ENCODE data around the gene PAM. TPM values are rescaled to one million over a fixed set of nuclear protein-coding genes. Genes with fewer than 3 reads are reported as not detected.

The PAM gene
- total and polyA plus RNA-seq, 2 of the 13 experiments (the other 11 are each of a cell fraction or from before 2014, with no cell fraction given) = 20.2 to 79.1 TPM

DNA sequence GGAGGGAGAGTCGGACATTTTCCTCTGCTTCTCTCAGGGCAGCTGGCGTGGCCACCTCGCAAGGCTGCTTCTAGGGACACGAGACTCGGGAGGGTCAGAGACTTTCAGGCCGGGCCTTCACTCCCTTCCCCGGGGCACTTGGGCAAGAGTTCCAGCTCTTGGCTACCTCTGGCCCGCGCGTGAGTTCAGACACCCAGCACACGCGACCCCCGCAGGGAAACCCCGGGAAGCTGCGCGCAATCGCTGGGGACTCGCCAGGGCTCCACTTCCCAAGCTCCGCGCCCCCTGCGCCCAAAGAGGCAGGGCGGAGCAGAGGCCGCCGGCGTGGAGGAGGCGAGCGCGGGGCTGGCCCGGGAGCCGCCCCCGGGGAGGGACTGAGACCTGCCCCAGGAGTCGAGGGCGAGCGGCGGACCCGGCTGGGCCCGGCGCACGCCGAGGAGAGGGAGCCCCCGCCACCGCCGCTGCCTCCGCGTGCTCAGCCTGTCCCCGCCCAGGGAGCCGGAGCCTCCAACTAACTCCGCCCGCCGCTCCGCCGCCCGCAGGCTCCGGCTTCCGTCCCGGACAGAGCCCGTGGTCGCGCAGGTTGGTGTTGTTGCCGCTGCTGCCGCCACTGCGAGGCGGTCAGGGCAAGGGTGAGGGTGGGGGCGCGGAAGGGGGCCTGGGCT is at the start of gene PAM (continued):
- TF ChIP-seq, protein P1, sequence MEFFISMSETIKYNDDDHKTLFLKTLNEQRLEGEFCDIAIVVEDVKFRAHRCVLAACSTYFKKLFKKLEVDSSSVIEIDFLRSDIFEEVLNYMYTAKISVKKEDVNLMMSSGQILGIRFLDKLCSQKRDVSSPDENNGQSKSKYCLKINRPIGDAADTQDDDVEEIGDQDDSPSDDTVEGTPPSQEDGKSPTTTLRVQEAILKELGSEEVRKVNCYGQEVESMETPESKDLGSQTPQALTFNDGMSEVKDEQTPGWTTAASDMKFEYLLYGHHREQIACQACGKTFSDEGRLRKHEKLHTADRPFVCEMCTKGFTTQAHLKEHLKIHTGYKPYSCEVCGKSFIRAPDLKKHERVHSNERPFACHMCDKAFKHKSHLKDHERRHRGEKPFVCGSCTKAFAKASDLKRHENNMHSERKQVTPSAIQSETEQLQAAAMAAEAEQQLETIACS (CRISPR knock-in tag; IDR thresholded peaks at IDR 0.05) = no peak
- TF ChIP-seq NFKBIZ (CRISPR knock-in tag; IDR thresholded peaks at IDR 0.05) (no peak), SYNCRIP (IDR thresholded peaks at IDR 0.05; ENCODE audit: insufficient read depth, low read depth, low read length) (no peak), EEA1 (CRISPR knock-in tag; IDR thresholded peaks at IDR 0.05; ENCODE audit: borderline replicate concordance) (peak; percentile 62; the same call in 1 of the 2 replicates), BCL6 (CRISPR knock-in tag; IDR thresholded peaks at IDR 0.05) (no peak), ZNF550 (CRISPR knock-in tag; IDR thresholded peaks at IDR 0.05; ENCODE audit: borderline replicate concordance) (no peak), MXI1 (IDR thresholded peaks at IDR 0.05; ENCODE audit: borderline replicate concordance, low read depth, low read length) (no peak), FOXK1 (CRISPR knock-in tag; IDR thresholded peaks at IDR 0.05; ENCODE audit: borderline replicate concordance, low read depth) (no peak), ZNF883 (CRISPR knock-in tag; IDR thresholded peaks at IDR 0.05; ENCODE audit: not compliant biosample characterization) (no peak), PHF8 (CRISPR knock-in tag; IDR thresholded peaks at IDR 0.05) (peak; percentile 44), ZNF616 (CRISPR knock-in tag; IDR thresholded peaks at IDR 0.05; ENCODE audit: low read depth) (no peak)
- TF ChIP-seq, protein P2, sequence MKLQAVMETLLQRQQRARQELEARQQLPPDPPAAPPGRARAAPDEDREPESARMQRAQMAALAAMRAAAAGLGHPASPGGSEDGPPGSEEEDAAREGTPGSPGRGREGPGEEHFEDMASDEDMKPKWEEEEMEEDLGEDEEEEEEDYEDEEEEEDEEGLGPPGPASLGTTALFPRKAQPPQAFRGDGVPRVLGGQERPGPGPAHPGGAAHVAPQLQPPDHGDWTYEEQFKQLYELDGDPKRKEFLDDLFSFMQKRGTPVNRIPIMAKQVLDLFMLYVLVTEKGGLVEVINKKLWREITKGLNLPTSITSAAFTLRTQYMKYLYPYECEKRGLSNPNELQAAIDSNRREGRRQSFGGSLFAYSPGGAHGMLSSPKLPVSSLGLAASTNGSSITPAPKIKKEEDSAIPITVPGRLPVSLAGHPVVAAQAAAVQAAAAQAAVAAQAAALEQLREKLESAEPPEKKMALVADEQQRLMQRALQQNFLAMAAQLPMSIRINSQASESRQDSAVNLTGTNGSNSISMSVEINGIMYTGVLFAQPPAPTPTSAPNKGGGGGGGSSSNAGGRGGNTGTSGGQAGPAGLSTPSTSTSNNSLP (IDR thresholded peaks at IDR 0.05; ENCODE audit: low read depth, low read length) = no peak
- TF ChIP-seq, protein P3, sequence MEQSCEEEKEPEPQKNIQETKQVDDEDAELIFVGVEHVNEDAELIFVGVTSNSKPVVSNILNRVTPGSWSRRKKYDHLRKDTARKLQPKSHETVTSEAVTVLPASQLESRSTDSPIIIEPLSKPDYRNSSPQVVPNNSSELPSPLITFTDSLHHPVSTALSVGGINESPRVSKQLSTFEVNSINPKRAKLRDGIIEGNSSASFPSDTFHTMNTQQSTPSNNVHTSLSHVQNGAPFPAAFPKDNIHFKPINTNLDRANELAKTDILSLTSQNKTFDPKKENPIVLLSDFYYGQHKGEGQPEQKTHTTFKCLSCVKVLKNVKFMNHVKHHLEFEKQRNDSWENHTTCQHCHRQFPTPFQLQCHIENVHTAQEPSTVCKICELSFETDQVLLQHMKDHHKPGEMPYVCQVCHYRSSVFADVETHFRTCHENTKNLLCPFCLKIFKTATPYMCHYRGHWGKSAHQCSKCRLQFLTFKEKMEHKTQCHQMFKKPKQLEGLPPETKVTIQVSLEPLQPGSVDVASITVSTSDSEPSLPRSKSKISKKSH (CRISPR knock-in tag; IDR thresholded peaks at IDR 0.05; ENCODE audit: borderline replicate concordance) = no peak
- TF ChIP-seq, protein P4, sequence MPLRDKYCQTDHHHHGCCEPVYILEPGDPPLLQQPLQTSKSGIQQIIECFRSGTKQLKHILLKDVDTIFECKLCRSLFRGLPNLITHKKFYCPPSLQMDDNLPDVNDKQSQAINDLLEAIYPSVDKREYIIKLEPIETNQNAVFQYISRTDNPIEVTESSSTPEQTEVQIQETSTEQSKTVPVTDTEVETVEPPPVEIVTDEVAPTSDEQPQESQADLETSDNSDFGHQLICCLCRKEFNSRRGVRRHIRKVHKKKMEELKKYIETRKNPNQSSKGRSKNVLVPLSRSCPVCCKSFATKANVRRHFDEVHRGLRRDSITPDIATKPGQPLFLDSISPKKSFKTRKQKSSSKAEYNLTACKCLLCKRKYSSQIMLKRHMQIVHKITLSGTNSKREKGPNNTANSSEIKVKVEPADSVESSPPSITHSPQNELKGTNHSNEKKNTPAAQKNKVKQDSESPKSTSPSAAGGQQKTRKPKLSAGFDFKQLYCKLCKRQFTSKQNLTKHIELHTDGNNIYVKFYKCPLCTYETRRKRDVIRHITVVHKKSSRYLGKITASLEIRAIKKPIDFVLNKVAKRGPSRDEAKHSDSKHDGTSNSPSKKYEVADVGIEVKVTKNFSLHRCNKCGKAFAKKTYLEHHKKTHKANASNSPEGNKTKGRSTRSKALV (CRISPR knock-in tag; IDR thresholded peaks at IDR 0.05) = peak; percentile 90
